ENCODE data around the gene TPCN2. TPM values are rescaled to one million over a fixed set of nuclear protein-coding genes. Genes with fewer than 3 reads are reported as not detected.

The TPCN2 gene
- total RNA-seq, 1 donor from 2014 or later, result 6.3 TPM

DNA sequence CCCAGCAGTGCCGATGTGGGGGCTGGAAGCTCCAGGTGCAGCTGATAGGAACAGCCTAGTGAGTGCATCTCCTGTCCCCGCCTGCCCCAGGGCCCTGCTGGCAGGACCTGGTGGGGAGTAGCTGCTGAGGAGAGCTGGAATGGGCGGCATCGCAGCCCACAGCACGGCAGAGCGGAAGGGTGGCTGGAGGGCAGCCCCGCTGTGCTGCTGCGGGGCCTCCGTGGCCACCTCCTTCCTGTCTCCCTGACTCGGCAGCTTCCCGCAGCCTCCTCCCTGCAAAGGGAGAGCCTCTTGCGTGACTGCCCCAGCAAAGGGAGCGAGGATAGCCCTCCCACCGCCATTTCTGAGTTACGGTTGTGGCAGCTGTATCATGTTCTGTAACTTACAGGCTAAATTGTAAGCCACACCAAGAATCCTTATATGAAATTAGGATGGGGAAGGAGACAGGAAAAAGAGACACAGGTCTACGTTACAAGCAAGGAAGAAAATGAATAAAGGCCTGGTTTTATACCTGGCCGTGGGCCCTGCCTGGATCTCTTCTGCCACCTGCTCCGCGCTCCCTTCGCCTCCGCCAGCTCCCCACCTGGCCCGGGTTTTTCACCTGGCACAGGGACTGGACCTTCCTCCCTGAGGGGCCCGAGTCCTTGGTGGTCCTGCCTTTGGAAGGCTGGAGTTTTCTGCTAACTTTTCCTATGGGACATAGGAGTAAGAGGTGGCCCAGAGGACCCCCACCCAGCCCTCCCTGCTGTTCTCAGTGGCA lies 10.0 kb downstream of the TPCN2 start:
- no peak for DNase-seq (ENCODE audit: low read depth)
- TF ChIP-seq, protein P1, sequence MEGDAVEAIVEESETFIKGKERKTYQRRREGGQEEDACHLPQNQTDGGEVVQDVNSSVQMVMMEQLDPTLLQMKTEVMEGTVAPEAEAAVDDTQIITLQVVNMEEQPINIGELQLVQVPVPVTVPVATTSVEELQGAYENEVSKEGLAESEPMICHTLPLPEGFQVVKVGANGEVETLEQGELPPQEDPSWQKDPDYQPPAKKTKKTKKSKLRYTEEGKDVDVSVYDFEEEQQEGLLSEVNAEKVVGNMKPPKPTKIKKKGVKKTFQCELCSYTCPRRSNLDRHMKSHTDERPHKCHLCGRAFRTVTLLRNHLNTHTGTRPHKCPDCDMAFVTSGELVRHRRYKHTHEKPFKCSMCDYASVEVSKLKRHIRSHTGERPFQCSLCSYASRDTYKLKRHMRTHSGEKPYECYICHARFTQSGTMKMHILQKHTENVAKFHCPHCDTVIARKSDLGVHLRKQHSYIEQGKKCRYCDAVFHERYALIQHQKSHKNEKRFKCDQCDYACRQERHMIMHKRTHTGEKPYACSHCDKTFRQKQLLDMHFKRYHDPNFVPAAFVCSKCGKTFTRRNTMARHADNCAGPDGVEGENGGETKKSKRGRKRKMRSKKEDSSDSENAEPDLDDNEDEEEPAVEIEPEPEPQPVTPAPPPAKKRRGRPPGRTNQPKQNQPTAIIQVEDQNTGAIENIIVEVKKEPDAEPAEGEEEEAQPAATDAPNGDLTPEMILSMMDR (conservative IDR thresholded peaks at IDR 0.05; ENCODE audit: low read depth, low read length), result no peak
- H3K4me3 ChIP-seq (ENCODE audit: low read depth, low read length), result no peak overlapping the region

DNA sequence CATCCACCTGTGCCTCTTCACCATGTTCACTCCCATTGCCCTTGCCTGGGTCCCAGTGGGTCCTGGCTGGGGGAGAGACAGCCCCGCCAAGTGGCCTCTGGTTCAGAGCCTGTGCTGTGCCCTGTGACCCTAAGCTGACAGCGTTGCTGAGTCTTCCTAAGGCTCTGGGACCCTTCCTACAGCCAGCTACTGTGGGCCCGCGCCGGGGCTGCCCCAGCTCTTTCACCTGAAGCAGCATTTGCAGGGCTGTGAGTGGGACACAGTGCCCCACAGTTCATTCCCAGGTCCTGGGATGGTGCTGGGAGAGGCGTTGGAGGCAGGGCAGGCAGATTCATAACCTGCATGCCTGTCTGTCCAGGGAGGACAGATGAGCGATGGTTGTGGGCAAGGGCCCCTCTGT lies 10.7 kb downstream of the TPCN2 start:
- TF ChIP-seq, protein P1 (conservative IDR thresholded peaks at IDR 0.05; ENCODE audit: low read depth, low read length), result no peak
- H3K4me3 ChIP-seq (ENCODE audit: low read depth, low read length), result no peak overlapping the region
- no peak for DNase-seq (ENCODE audit: low read depth)

DNA sequence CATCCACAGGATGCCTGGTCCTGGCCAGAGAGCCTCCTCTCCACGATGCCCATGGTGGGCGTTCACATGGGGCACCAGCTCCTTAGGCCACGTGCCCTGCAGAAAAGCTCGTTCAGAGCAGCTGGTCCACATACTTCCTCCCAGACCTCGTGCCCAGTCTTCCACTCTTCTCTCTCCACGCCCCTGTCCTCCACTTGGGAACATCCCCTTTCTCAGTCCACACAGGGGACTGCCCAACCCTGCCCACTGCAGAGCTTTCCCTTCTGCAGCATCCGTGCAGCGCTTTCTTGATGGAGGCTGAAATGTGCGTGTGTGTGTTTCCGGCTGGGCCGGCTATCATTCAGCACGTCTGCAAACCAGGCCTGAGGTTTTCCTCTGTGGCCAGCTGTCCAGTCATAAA lies 11.3 kb downstream of the TPCN2 start:
- DNase-seq (ENCODE audit: low read depth), result no peak
- TF ChIP-seq, protein P1 (conservative IDR thresholded peaks at IDR 0.05; ENCODE audit: low read depth, low read length), result no peak
- no peak overlapping the region for H3K4me3 ChIP-seq (ENCODE audit: low read depth, low read length)

- TF ChIP-seq, protein P1 (conservative IDR thresholded peaks at IDR 0.05; ENCODE audit: low read depth, low read length), result no peak
- H3K4me3 ChIP-seq (ENCODE audit: low read depth, low read length), result no peak overlapping the region
- DNase-seq (ENCODE audit: low read depth), result no peak
Observed at GRCh38 chr11:69060806-69061712, 12.3 kb downstream of the TPCN2 start.

GRCh38 chr11:69061713-69062053 lies 13.0 kb downstream of the TPCN2 start:
- no peak overlapping the region for H3K4me3 ChIP-seq (ENCODE audit: low read depth, low read length)
- no peak for DNase-seq (ENCODE audit: low read depth)
- TF ChIP-seq, protein P1 (conservative IDR thresholded peaks at IDR 0.05; ENCODE audit: low read depth, low read length), result no peak

- TF ChIP-seq, protein P1 (conservative IDR thresholded peaks at IDR 0.05; ENCODE audit: low read depth, low read length), result no peak
- no peak for DNase-seq (ENCODE audit: low read depth)
Observed at GRCh38 chr11:69062169-69062855, 13.6 kb downstream of the TPCN2 start.

More at GRCh38 chr11:69062169-69062855, 13.6 kb downstream of the TPCN2 start:
- no peak overlapping the region for H3K4me3 ChIP-seq (ENCODE audit: low read depth, low read length)

Data from epithelial cell of proximal tubule (primary cell).